GM19395 (cell line): Measurements from ENCODE around the gene CENPB.
A peak's percentile ranks its signal among the peaks of the same experiment; 100 is the strongest.
"Not testable (repeated sequence)": the region's sequence is repeated elsewhere in the genome, so short reads cannot be mapped to it uniquely, and the experiment has no call there.

Experiments
- ATAC-seq: cut with Tn5 transposase; IDR thresholded peaks from one replicate; pipeline ENCODE4 v1.9.1; 2021; ENCODE audit warnings: mild to moderate bottlenecking, moderate library complexity; ENCODE audit not compliant: unreplicated experiment

CENPB gene

GRCh38 chr20:3786665-3787323 lies at the start of gene CENPB:
TSS of gene CENPB (minus strand) at chr20:3786740. CDS start at chr20:3786483, 257 bp downstream.
- ATAC-seq: peak; percentile 71

- no peak for ATAC-seq
Measured at GRCh38 chr20:3836132-3836531, 49.6 kb upstream of the CENPB start.

GRCh38 chr20:3829891-3830290 lies 43.4 kb upstream of the CENPB start:
- not testable (repeated sequence) for ATAC-seq

- ATAC-seq: no peak
Measured at GRCh38 chr20:3828798-3829197, 42.3 kb upstream of the CENPB start.

- ATAC-seq: no peak
Measured at GRCh38 chr20:3826420-3826819, 39.9 kb upstream of the CENPB start.

GRCh38 chr20:3825526-3825925 lies 39.0 kb upstream of the CENPB start:
- no peak for ATAC-seq

- no peak for ATAC-seq
Measured at GRCh38 chr20:3823881-3824280, 37.3 kb upstream of the CENPB start.

- no peak for ATAC-seq
Measured at GRCh38 chr20:3821996-3822395, 35.5 kb upstream of the CENPB start.

- ATAC-seq: peak; percentile 18
Measured at GRCh38 chr20:3820901-3821727, 34.6 kb upstream of the CENPB start.

- ATAC-seq: peak; percentile 84
Measured at GRCh38 chr20:3820048-3820900, 33.7 kb upstream of the CENPB start, which contains the start of gene AP5S1. TSS of gene AP5S1 (plus strand) at chr20:3820547. CDS start at chr20:3822118, 1,571 bp downstream.

- no peak for ATAC-seq
Measured at GRCh38 chr20:3819411-3820047, 33.0 kb upstream of the CENPB start.

- ATAC-seq: no peak
Measured at GRCh38 chr20:3818155-3819151, 31.9 kb upstream of the CENPB start.

- no peak for ATAC-seq
Measured at GRCh38 chr20:3815703-3816315, 29.3 kb upstream of the CENPB start.

- no peak for ATAC-seq
Measured at GRCh38 chr20:3814928-3815495, 28.5 kb upstream of the CENPB start.

- ATAC-seq: no peak
Measured at GRCh38 chr20:3813848-3814581, 27.5 kb upstream of the CENPB start.

- no peak for ATAC-seq
Measured at GRCh38 chr20:3812975-3813847, 26.7 kb upstream of the CENPB start.

- no peak for ATAC-seq
Measured at GRCh38 chr20:3812259-3812681, 25.7 kb upstream of the CENPB start.
